Measurements from ENCODE around the gene EXD3.
"Not testable (repeated sequence)": the region's sequence is repeated elsewhere in the genome, so short reads cannot be mapped to it uniquely, and the experiment has no call there.

Gene EXD3

DNA sequence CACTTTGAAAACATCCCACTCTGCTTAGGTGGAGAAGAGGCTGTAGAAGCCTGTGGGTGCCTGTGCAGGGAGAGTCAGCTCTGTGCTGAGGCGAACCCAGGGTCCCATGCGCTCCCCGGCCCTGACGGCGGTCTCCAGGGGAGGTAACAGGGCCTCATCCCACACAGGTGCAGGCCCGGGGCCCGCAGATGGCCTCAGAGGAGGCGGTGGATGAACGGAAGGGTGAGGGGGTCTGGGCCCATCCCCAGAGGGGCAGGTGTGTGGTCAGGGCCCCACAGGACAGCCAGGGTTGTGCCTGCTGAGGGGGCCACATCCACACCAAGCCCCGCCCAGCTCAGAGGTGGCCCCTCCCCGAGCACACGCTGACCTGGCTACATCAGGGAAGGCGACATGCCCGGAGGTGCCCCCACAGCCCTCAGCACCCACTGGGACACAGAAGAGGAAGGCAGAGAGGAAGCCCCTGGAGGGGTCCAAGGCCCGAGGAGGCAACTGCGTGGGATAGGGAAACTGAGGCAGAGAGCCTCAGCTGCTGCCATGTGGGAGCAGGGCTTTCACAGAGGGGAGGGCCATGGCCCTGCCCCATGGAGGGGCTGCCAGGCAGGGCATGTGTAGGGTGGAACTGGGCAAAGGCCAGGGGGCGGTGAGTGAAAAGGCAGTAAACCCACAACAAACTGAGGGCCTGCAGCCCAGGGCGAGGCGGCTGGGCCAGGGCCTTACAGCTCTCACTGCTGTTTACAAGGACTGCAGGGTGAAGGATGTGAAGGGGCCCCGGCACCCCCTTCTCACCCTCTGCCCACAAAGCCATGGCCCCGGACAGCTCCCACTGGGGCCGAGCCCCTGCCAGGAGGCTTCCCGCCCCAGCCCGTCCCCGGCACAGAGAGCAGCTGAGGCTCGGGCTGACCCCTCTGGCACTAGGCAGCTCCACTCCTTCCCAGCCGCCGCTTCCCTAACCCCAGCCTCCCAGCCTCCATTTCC, 29.5 kb downstream of the EXD3 start:
- no peak for DNase-seq (ENCODE audit: low spot score)

DNA sequence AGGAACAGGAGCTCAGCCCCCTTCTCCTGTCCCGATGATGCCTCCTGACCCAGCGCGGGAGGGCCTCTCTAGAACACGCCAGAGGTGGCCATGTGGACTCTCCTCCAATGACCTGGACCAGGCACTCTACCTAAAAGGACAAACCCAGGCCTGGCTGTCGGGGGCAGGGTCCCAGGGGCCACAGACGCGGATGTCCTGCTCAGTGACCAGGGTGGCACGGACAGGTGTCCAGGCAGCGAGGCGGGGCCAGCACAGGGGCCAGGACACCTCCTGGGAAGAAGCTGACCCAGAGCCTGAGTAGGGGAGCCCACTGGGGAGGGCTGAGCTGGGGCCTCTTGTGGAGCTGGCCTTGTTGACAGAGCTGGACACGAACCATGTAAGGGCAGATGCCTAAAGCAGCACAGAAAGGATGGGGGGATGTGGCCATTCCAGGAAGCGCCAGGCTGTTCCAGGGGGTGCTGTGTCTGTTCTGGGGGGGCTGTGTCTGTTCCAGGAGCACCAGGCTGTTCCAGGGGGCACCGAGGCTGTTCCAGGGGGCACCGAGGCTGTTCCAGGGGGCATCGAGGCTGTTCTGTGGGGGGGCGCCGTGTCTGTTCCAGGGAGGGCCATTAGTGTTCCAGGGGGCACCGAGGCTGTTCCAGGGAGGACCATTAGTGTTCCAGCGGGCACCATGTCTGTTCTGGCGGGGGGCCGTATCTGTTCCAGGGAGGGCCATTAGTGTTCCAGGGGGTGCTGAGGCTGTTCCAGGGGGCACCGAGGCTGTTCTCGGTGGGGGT, 30.5 kb downstream of the EXD3 start:
- DNase-seq (ENCODE audit: low spot score): no peak

DNA sequence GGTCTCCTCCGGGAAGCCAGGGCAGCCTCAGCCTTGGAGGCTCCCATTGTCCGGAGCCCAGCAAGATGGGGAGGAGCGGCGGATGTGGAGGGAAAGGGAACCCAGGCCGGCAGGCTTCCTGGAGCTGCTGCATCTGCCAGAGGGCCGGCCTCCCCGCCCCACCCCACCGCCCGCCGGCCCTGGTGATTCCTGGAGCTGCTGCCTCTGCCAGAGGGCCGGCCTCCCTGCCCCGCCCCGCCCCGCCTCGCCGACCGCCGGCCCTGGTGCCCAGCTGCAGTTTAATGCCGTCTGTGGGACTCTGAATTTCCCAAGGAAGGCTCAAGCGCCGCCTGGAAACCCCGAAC, 31.6 kb downstream of the EXD3 start:
- no peak for DNase-seq (ENCODE audit: low spot score)

DNA sequence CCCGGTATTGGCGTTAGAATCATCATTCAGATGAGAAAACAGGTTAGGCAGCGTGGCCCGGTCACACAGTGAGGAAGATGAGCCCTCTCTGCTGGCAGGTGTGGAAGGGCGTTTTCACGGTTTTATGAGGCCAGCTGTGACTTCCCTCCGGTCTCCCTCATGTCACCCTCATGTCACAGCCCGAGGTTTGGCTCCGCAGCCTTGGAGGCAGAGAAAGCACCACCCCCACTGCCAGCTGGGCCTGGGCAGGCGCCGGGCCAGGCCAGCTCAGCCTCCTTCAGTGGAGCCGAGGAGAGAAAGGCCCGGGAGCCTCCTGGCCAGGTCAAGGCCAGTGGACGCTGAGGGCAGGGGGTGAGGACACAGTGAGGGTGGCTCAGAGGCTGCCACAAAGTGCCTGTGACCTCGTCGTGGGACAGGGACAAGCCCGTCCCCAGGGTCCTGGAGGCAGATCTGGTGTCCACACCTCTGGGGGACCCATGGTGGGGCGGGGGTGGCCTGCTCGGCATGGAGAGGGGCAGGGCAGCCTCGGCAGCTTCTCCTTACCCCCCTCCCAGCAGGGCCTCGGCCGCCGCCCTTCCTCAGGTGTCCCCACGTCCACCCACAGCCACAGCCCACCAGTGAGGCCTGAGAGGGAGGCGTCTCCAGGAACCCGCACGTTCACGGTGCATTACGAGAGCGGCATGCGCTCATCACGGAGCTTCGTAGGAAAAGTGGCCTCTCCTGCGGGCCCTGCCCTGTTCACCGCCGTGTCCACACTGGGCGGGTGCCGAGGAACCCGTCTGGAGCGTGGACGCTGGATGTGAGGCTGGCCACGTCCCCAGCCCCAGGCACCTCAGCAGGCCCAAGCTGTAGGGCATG, 32.2 kb downstream of the EXD3 start:
- DNase-seq (ENCODE audit: low spot score): no peak

- DNase-seq (ENCODE audit: low spot score): no peak
Measured at GRCh38 chr9:137389428-137389746, 33.6 kb downstream of the EXD3 start.

- DNase-seq (ENCODE audit: low spot score): no peak
Measured at GRCh38 chr9:137388589-137389427, 34.2 kb downstream of the EXD3 start.

DNA sequence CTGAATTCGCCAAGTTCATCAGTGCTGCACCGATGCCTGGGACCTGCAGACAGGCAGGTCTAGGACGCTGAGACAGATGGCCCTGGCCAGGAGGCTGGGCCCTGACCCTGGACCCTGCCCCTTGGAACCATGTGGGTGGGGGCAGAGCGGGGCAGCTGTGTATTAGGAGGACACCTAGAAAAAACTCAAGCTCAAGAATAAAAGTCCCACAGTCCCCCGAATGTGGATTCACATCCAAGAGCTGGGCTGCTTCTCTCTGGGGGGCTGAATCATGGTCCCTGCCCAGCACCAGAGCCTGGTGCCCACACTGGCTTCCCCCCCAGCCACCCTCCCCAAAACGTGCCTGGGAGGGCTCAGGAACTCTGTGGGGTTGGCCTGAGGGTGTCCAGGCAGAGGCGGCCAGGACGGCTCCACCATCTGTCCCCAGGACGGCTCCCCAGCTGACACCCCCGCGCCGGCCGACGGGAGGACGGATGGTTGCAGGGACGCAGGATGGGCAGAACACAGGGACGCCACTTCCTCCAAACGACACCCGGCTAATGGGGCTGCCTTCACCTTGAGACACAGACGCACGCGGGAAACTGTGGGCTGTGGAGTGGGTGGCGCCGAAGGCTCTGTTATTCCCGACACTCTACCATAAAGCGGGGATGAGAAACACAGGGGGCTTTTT, 34.9 kb downstream of the EXD3 start:
- DNase-seq (ENCODE audit: low spot score): no peak

DNA sequence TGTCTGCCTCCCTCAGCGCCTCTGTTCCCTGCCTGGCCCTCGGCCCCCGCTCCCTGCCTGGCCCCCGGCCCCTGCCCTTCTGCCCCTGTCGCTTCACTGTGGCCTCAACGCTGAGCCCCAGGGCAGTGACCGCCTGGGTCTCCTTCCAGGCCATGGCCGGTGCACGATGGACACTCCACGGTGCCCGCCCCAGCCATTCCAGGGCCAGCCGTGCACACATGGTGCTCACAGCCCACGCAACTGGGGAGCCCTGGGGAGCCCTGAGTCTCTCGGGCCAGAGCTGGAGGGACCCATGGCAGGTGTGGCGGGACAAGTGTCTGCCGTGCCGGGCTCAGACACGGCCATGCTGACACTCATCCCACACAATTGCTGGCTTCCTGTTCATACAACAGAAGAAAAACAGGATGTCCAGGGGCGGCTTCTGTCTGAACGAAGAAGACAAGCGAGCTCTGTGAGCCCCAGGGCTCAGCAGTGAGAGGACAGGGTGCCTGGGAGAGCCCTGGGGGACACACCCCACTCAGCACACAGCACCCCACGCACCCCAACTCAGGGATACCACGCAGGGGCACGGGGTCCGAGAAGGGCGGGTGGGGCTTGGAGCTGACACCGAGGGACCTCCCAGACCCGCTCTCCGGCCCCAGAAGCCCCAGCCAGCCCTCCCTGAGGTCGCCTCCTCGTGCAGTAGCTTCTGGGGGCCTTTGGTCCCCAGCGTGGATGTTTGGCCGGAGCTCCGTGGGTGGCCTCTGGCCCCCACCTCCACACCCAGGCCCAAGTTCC, 35.7 kb downstream of the EXD3 start:
- DNase-seq (ENCODE audit: low spot score): no peak

GRCh38 chr9:137386507-137387113, 36.4 kb downstream of the EXD3 start:
- not testable (repeated sequence) for DNase-seq (ENCODE audit: low spot score)

GRCh38 chr9:137385061-137385655, 37.8 kb downstream of the EXD3 start:
- DNase-seq (ENCODE audit: low spot score): no peak

- DNase-seq (ENCODE audit: low spot score): no peak
Measured at GRCh38 chr9:137383784-137384756, 38.9 kb downstream of the EXD3 start.

GRCh38 chr9:137383081-137383783, 39.7 kb downstream of the EXD3 start:
- no peak for DNase-seq (ENCODE audit: low spot score)

GRCh38 chr9:137382444-137383080, 40.4 kb downstream of the EXD3 start:
- no peak for DNase-seq (ENCODE audit: low spot score)

GRCh38 chr9:137381501-137382443, 41.2 kb downstream of the EXD3 start:
- DNase-seq (ENCODE audit: low spot score): no peak

GRCh38 chr9:137380606-137381005, 42.4 kb downstream of the EXD3 start:
- no peak for DNase-seq (ENCODE audit: low spot score)

DNA sequence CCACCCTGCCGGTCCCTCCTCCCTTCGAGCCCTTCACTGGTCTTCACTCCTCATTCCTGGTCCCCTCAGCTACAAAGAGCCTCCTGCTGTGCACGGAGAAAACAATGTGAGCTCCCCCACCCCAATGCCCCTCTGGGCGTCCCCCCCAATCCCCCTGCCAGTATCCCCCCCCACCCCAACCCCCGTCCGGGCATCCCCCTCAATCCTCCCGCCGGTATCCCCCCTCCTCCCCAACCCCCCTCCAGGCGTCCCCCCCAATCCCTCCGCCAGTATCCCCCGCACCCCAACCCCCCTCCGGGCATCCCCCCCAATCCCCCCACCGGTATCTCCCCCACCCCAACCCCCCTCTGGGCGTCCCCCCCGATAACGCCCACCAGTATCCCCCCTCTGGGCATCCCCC, 42.8 kb downstream of the EXD3 start:
- no peak for DNase-seq (ENCODE audit: low spot score)

Measured in cerebellar cortex (tissue), 1 donor.